ENCODE data around the gene TNFAIP3. TPM values are rescaled to one million over a fixed set of nuclear protein-coding genes. Genes with fewer than 3 reads are reported as not detected.

Gene TNFAIP3
- total and polyA plus RNA-seq, 8 donors, result 7.8 to 77.0 (median 12.4) TPM

DNA sequence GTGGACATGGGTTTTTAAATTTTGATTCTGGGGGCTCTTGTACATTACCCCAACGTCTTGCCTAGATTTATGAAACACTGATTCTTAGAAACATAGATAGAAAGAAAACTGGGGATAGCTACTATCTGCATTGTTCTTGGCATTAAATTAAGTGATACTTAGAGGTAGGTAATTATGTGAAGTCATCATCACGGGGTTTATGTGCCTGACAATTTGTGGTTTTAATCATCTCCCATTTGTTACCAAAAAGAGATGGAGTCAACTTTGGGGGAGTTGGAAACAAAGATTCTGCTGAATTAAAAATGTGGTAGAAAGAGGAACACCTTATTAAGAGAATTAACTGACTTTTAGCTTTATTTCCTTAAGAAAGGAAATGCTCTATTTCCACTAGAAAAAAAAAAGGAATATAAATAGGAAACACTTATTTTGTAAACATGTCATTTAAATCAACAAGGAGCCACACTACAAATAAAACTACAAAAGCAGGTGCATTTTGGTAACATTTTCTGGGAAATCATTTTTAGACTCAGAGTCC lies 5.6 kb downstream of the TNFAIP3 start:
- 64 to 79% (median 72%) methylated on average over 2 of the region's 2 CpGs for WGBS, 5 donors
- TF ChIP-seq POLR2A (IDR thresholded peaks at IDR 0.05) (no peak), POLR2AphosphoS5 (IDR thresholded peaks at IDR 0.05) (no peak), EP300 (IDR thresholded peaks at IDR 0.05) (no peak)
- TF ChIP-seq, protein P1, sequence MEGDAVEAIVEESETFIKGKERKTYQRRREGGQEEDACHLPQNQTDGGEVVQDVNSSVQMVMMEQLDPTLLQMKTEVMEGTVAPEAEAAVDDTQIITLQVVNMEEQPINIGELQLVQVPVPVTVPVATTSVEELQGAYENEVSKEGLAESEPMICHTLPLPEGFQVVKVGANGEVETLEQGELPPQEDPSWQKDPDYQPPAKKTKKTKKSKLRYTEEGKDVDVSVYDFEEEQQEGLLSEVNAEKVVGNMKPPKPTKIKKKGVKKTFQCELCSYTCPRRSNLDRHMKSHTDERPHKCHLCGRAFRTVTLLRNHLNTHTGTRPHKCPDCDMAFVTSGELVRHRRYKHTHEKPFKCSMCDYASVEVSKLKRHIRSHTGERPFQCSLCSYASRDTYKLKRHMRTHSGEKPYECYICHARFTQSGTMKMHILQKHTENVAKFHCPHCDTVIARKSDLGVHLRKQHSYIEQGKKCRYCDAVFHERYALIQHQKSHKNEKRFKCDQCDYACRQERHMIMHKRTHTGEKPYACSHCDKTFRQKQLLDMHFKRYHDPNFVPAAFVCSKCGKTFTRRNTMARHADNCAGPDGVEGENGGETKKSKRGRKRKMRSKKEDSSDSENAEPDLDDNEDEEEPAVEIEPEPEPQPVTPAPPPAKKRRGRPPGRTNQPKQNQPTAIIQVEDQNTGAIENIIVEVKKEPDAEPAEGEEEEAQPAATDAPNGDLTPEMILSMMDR (IDR thresholded peaks at IDR 0.05), result no peak
- intact Hi-C loops (cut with DNase I; ENCODE audit: low total_unique reads), result loop anchor here (5.0 kb wide), 1 partner anchor 160 kb away; no protein-coding TSS in a partner anchor
- no peak for DNase-seq
- Histone ChIP-seq H3K4me3 (peak overlapping the region in 2 of 4 donors; percentile 76 to 83), H3K4me1 (peaks cover 37 to 84% (median 58%) of the 10 kb centered on the region in 4 donors), H3K27ac (peak overlapping the region in 4 of 5 donors; percentile 25 to 97 (median 94)), H3K36me3 (peaks cover 25 to 50% (median 47%) of the 10 kb centered on the region in 4 donors), H3K9me3 (no peaks in the 10 kb centered on the region), H3K27me3 (no peaks in the 10 kb centered on the region)

DNA sequence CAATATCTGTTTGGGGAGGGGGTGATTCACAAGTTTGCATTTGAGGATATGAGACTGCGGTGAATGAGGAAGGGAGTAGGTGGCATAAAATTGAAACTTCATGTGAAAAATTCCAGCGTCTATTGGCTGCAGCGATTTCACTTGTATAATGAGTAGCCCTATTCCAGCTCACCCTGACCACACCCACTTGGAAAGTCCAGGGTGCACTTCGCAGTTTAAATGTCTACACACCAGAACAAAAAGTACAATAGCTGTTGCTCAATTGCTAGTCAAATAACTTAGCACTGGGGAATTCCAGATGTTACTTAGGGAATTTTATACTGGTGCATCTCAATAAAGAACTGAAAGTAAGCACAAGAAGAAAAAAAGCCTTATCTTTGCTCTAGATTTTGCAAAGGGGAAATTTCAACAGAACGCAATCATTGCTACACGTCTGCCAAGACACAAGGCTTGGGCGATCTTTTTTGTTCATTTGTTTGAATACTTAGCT lies 6.3 kb downstream of the TNFAIP3 start:
- Histone ChIP-seq H3K36me3 (peaks cover 30 to 57% (median 54%) of the 10 kb centered on the region in 4 donors), H3K9me3 (no peaks in the 10 kb centered on the region), H3K27me3 (no peaks in the 10 kb centered on the region), H3K4me3 (peak overlapping the region; percentile 3 to 83 (median 40)), H3K27ac (peak overlapping the region in 4 of 5 donors; percentile 25 to 97 (median 94)), H3K4me1 (peaks cover 37 to 84% (median 56%) of the 10 kb centered on the region in 4 donors)
- TF ChIP-seq POLR2A (IDR thresholded peaks at IDR 0.05), result no peak
- TF ChIP-seq POLR2AphosphoS5 (IDR thresholded peaks at IDR 0.05), result peak; percentile 36 to 86 (median 69)
- 7 to 15% (median 7%) methylated on average over 7 of the region's 7 CpGs for WGBS, 5 donors
- intact Hi-C loops (cut with DNase I; ENCODE audit: low total_unique reads), result loop anchor here (5.0 kb wide), 1 partner anchor 161 kb away; no protein-coding TSS in a partner anchor
- DNase-seq, result peak; percentile 78 to 89

DNA sequence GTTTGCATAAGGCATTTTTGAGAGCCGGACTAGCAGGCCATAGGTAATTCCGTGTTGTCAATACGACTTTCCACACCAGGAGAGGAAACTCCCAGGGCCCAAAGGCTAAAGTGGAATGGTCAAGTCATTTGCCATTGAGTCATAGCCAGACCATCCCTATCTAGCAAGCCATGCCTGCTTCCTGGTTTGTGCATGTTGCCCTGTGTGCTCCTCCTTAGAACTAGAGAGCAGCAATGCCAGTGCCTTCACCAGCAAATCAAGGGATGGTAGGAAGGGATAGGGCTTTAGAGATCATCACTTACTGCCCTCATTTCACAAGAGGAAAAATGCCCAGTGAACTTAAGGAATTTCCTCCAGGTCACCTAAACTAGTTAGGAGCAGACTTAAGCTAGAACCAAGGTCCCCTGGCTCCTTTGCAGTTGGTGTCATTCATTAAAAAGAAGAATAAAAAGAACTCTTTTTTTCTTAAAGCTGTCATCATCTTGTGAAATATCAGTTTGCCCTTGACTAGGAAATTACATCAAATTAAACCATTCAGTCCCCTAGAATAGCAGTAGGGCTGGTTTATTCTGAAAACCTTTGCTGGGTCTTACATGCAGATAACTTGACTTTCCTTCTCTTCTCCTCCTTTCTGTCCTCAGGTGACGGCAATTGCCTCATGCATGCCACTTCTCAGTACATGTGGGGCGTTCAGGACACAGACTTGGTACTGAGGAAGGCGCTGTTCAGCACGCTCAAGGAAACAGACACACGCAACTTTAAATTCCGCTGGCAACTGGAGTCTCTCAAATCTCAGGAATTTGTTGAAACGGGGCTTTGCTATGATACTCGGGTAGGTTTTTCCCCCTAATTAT lies 7.4 kb downstream of the TNFAIP3 start:
- H3K9me3 ChIP-seq, result no peaks in the 10 kb centered on the region
- intact Hi-C loops (cut with DNase I; ENCODE audit: low total_unique reads), result loop anchor here (5.0 kb wide), 1 partner anchor 162 kb away; no protein-coding TSS in a partner anchor
- TF ChIP-seq POLR2A (IDR thresholded peaks at IDR 0.05) (no peak), POLR2AphosphoS5 (IDR thresholded peaks at IDR 0.05) (peak in 2 of 3 donors; percentile 20 to 67), EP300 (IDR thresholded peaks at IDR 0.05) (no peak)
- TF ChIP-seq, protein P1 (IDR thresholded peaks at IDR 0.05), result no peak
- peaks cover 41 to 68% (median 65%) of the 10 kb centered on the region in 4 donors for H3K36me3 ChIP-seq
- no peaks in the 10 kb centered on the region for H3K27me3 ChIP-seq
- H3K4me1 ChIP-seq, result peaks cover 27 to 84% (median 45%) of the 10 kb centered on the region in 4 donors
- DNase-seq, result peak in 1 of 2 donors; percentile 31
- WGBS, 5 donors, result 85 to 93% (median 89%) methylated on average over 11 of the region's 11 CpGs
- peak overlapping the region in 4 of 5 donors; percentile 25 to 97 (median 94) for H3K27ac ChIP-seq
- peak overlapping the region in 1 of 4 donors; percentile 27 for H3K4me3 ChIP-seq

DNA sequence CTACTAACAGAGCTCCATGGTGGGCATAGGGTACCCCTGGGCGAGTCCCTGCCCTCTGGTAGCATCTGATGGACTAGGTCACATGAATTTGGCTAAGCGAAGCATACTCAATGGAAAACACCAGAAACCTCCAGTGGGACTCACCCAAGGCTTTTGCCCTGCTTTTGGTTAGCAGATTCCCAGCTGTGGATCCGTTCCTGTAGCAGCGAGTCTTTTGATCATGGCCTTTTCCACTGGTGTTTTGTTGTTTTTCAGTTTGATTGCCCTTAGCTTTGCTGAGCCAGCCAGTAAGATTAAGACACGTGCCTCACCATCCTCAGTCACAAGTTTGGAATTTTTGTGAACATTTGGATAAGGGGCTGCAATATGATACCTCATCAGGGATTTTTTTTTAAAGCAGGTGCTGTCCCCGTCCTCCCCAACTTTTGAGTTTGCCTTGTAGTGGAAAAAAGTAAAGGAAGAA lies 8.0 kb downstream of the TNFAIP3 start:
- H3K9me3 ChIP-seq, result no peaks in the 10 kb centered on the region
- peaks cover 48 to 74% (median 71%) of the 10 kb centered on the region in 4 donors for H3K36me3 ChIP-seq
- no peak for TF ChIP-seq POLR2A (IDR thresholded peaks at IDR 0.05)
- TF ChIP-seq, protein P1 (IDR thresholded peaks at IDR 0.05), result no peak
- TF ChIP-seq EP300 (IDR thresholded peaks at IDR 0.05), result no peak
- no peak for TF ChIP-seq POLR2AphosphoS5 (IDR thresholded peaks at IDR 0.05)
- no peak for DNase-seq
- 92 to 94% (median 93%) methylated on average over 6 of the region's 6 CpGs for WGBS, 5 donors
- H3K27ac ChIP-seq, result peak overlapping the region in 2 of 5 donors; percentile 4 to 97
- intact Hi-C loops (cut with DNase I; ENCODE audit: low total_unique reads), result no loop called here
- H3K4me3 ChIP-seq, result no peak overlapping the region
- H3K4me1 ChIP-seq, result peaks cover 26 to 84% (median 39%) of the 10 kb centered on the region in 4 donors
- H3K27me3 ChIP-seq, result no peaks in the 10 kb centered on the region

Data from stomach (tissue), 9 donors.